ENCODE data around the gene NDUFB8. TPM values are rescaled to one million over a fixed set of nuclear protein-coding genes. Genes with fewer than 3 reads are reported as not detected.

Gene NDUFB8
- total RNA-seq, 3 donors from 2014 or later: 169 to 222 (median 202) TPM

DNA sequence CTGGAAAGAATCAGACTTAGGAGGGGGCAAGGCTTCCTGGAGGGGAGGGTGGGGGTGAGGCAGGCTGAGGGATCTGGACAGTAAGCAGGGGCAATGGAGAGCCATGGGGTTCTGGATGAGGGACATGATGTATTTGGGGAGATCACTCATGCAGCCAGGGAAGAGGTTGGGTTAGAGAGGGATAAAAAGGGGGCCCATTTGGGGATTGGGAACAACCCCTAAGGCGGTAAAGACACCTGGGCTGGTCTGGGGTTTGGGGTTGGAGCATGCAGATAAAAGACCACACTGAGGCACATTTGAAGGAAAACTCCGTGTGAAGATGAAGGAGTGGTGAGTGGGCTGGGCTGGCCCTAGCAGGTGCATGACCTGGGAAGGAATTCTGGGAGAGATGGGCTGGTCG lies 36.9 kb upstream of the NDUFB8 start:
- ATAC-seq: no peak
- H3K4me1 ChIP-seq (ENCODE audit: low read depth): peaks cover 11% of the 10 kb centered on the region
- H3K36me3 ChIP-seq (ENCODE audit: low read depth): no peaks in the 10 kb centered on the region
- TF ChIP-seq, protein P1, sequence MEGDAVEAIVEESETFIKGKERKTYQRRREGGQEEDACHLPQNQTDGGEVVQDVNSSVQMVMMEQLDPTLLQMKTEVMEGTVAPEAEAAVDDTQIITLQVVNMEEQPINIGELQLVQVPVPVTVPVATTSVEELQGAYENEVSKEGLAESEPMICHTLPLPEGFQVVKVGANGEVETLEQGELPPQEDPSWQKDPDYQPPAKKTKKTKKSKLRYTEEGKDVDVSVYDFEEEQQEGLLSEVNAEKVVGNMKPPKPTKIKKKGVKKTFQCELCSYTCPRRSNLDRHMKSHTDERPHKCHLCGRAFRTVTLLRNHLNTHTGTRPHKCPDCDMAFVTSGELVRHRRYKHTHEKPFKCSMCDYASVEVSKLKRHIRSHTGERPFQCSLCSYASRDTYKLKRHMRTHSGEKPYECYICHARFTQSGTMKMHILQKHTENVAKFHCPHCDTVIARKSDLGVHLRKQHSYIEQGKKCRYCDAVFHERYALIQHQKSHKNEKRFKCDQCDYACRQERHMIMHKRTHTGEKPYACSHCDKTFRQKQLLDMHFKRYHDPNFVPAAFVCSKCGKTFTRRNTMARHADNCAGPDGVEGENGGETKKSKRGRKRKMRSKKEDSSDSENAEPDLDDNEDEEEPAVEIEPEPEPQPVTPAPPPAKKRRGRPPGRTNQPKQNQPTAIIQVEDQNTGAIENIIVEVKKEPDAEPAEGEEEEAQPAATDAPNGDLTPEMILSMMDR (IDR thresholded peaks at IDR 0.05): no peak
- no peak overlapping the region for H3K4me3 ChIP-seq
- no peak for DNase-seq
- no peaks in the 10 kb centered on the region for H3K9me3 ChIP-seq
- intact Hi-C loops (cut with DNase I, micrococcal nuclease): loop anchor here (10.0 kb wide), 2 partner anchors 168 to 178 kb away; partner anchors contain the start of gene PAX2 (in 1 of the 2)

DNA sequence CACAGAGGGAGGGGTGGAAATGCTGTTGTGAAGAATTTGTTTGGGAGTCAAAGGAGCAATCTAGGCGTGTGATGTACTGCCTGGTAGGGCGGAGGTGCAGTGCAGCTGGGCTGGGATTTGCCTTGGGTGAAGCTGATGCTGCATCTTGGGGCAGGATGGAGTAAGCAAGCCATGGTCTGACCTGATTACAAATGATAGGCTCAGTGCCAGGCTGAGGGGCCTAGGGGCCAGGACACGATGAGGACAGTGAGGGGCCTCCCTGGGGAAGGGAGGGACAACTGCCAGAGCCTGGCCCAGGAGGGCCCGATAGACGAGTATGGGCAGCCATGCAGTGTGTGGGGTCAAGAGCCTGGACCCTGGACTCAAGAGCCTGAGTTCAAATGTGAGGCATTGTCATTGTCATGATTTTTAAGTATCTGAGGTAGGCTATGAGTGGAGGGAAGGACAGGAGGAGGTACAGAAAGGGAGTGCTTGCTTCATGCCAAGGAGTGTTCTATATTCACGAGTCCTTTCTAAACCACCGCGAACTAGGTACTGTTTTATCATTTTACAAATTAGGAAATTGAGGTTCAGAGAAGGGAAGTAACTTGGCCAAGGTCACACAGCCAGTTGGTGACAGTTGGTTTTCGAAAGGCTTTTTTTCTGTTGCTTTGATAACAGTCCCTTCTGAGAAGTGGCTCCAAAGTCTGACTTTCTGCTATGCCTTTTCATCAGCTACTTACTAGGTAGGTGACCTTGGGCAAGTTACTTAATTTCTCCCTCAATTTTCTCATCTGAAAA lies 35.7 kb upstream of the NDUFB8 start:
- TF ChIP-seq, protein P1 (IDR thresholded peaks at IDR 0.05): no peak
- DNase-seq: no peak
- intact Hi-C loops (cut with DNase I, micrococcal nuclease): loop anchor here (10.0 kb wide), 2 partner anchors 169 to 179 kb away; partner anchors contain the start of gene PAX2 (in 1 of the 2)
- Histone ChIP-seq H3K36me3 (ENCODE audit: low read depth) (no peaks in the 10 kb centered on the region), H3K4me3 (no peak overlapping the region), H3K4me1 (ENCODE audit: low read depth) (peaks cover 11% of the 10 kb centered on the region), H3K9me3 (no peaks in the 10 kb centered on the region)
- ATAC-seq: no peak

DNA sequence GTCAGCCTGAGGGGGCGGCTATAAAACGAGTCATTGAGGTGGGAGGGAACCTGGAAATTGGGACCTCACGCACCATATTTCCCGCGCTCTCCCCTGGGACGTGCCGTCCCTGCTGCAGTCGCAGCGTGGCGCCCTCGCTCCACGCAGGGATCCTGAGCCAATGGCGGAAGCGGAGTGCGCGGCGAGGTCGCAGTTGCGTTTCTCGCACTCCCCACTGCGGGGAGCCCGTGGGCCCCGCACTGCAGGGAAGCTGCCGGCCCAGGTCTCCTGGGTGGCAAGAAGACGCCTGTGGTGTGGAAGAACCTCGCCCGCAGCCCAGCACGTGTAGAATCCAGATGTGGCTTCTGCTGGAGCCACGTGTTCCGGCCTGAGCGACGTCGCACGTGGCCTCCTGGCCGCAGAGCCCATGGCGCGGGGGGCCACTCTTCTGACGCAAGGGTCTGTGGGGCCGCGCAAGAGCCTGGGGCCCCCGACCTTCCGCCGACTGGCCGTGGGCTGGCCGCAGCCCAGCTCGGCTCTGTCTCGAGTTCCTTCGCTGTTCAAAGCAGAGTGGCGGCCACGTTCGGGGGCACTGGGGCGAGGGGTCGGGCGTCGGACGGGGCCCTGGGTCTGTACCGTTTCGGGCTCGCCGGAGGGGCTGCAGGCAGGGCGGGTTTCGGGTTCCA lies 32.5 kb upstream of the NDUFB8 start:
- Histone ChIP-seq H3K4me3 (no peak overlapping the region), H3K4me1 (ENCODE audit: low read depth) (peaks cover 11% of the 10 kb centered on the region), H3K36me3 (ENCODE audit: low read depth) (no peaks in the 10 kb centered on the region), H3K9me3 (no peaks in the 10 kb centered on the region)
- ATAC-seq (peak; percentile 99), DNase-seq (peak; percentile 75 to 86 (median 82))
- TF ChIP-seq, protein P1 (IDR thresholded peaks at IDR 0.05): peak; percentile 97
- intact Hi-C loops (cut with DNase I, micrococcal nuclease): loop anchor here (5.0 to 10.0 kb wide), 3 partner anchors 173 to 315 kb away; partner anchors contain the start of gene PAX2 (in 1 of the 2)

DNA sequence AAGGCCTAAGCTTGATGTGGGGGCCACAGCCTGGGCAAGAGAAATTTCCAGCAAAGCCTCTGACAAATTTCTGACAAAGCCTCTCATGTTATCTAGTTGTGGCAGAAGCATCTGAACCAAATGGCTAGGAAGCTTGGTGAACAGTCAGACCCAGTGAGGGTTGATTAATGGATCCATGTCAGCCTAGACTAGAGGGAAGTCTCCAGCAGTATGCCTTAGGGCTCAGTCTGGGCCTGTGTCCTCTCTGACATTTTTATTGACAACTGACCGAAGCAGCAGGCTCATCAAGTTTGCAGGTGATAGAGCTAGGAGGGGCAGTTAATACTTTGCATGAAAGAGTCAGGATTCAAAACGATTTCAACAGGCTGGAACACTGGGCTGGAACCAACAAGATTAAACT lies 31.3 kb upstream of the NDUFB8 start:
- ATAC-seq: no peak
- intact Hi-C loops (cut with DNase I, micrococcal nuclease): loop anchor here (5.0 to 10.0 kb wide), 3 partner anchors 174 to 316 kb away; partner anchors contain the start of gene PAX2 (in 1 of the 2)
- H3K4me1 ChIP-seq (ENCODE audit: low read depth): peaks cover 11% of the 10 kb centered on the region

DNA sequence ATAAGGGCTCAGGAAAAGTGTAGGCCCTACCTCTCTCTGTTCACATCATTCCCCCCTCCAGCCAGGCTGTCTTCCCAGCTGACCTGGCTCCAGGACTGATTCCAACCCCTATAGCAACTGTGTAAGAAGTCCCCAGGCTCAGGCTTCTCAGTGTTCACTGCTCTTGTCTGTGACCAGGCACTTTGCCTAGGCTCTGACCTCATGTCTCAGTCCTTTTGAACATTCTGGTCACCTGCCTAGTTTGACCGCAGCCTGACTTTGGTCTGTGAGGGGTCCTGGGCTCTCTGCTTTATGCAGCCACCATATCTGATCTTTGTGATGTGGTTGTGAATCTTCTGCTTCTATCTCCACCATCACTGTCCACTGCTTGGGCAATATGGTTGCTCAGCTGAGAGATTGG lies 30.6 kb upstream of the NDUFB8 start:
- intact Hi-C loops (cut with DNase I, micrococcal nuclease): loop anchor here (5.0 to 10.0 kb wide), 3 partner anchors 175 to 317 kb away; partner anchors contain the start of gene PAX2 (in 1 of the 2)
- ATAC-seq: no peak
- TF ChIP-seq, protein P1 (IDR thresholded peaks at IDR 0.05): no peak

More for the DNA sequence above, 31.3 kb upstream of the NDUFB8 start:
- no peak for DNase-seq
- Histone ChIP-seq H3K36me3 (ENCODE audit: low read depth) (no peaks in the 10 kb centered on the region), H3K4me3 (no peak overlapping the region), H3K9me3 (no peaks in the 10 kb centered on the region)
- TF ChIP-seq, protein P1 (IDR thresholded peaks at IDR 0.05): no peak

More for the DNA sequence above, 30.6 kb upstream of the NDUFB8 start:
- no peaks in the 10 kb centered on the region for H3K36me3 ChIP-seq (ENCODE audit: low read depth)
- no peak overlapping the region for H3K4me3 ChIP-seq
- DNase-seq: no peak
- peaks cover 11% of the 10 kb centered on the region for H3K4me1 ChIP-seq (ENCODE audit: low read depth)
- no peaks in the 10 kb centered on the region for H3K9me3 ChIP-seq
